Activated T-cell treated with anti-CD3 and anti-CD28 coated beads, Interleukin-2, amount 50 U/mL, for 48 hours (primary cell): ENCODE data around the gene EFCAB14.
"Not testable (repeated sequence)": the region's sequence is repeated elsewhere in the genome, so short reads cannot be mapped to it uniquely, and the experiment has no call there.

Experiments used
- DNase-seq, 2 experiments: peaks; one replicate each; pipeline ENCODE4 v3.0.0-alpha.2; 2020

The EFCAB14 gene

GRCh38 chr1:46682064-46682463 is 36.9 kb downstream of the EFCAB14 start:
- DNase-seq, result no peak

- no peak for DNase-seq
Observed at GRCh38 chr1:46681333-46682034, 37.4 kb downstream of the EFCAB14 start.

- DNase-seq, result no peak
Observed at GRCh38 chr1:46679789-46680573, 38.9 kb downstream of the EFCAB14 start.

GRCh38 chr1:46677339-46677738 is 41.6 kb downstream of the EFCAB14 start:
- DNase-seq, result no peak

GRCh38 chr1:46676531-46676930 is 42.4 kb downstream of the EFCAB14 start:
- DNase-seq, result no peak

- no peak for DNase-seq
Observed at GRCh38 chr1:46675549-46676314, 43.2 kb downstream of the EFCAB14 start.

GRCh38 chr1:46673749-46674182 is 45.1 kb downstream of the EFCAB14 start:
- DNase-seq, result peak; percentile 27 to 36

- no peak for DNase-seq
Observed at GRCh38 chr1:46672696-46673095, 46.2 kb downstream of the EFCAB14 start.

GRCh38 chr1:46671554-46671953 is 47.4 kb downstream of the EFCAB14 start, which contains the start of gene TEX38:
TSS of gene TEX38 (plus strand) at chr1:46671854. CDS start at chr1:46671935, 81 bp downstream.
- DNase-seq, result no peak

GRCh38 chr1:46670134-46670533 is 48.8 kb downstream of the EFCAB14 start:
- DNase-seq, result no peak

- peak; percentile 68 to 78 for DNase-seq
Observed at GRCh38 chr1:46667782-46668760, 50.8 kb downstream of the EFCAB14 start, which contains the start of gene ATPAF1. TSS of gene ATPAF1 (minus strand) at chr1:46668364. CDS start at chr1:46668322, 42 bp downstream.

GRCh38 chr1:46665983-46666382 is 52.9 kb downstream of the EFCAB14 start:
- no peak for DNase-seq

GRCh38 chr1:46662919-46663318 is 56.0 kb downstream of the EFCAB14 start:
- not testable (repeated sequence) for DNase-seq

GRCh38 chr1:46660116-46660515 is 58.8 kb downstream of the EFCAB14 start:
- not testable (repeated sequence) for DNase-seq

- no peak for DNase-seq
Observed at GRCh38 chr1:46659307-46659870, 59.5 kb downstream of the EFCAB14 start.

GRCh38 chr1:46657775-46658174 is 61.1 kb downstream of the EFCAB14 start:
- DNase-seq, result no peak

GRCh38 chr1:46656643-46657042 is 62.3 kb downstream of the EFCAB14 start:
- no peak for DNase-seq

- no peak for DNase-seq
Observed at GRCh38 chr1:46655848-46656247, 63.1 kb downstream of the EFCAB14 start.

GRCh38 chr1:46654698-46655097 is 64.2 kb downstream of the EFCAB14 start:
- DNase-seq, result not testable (repeated sequence)

GRCh38 chr1:46654012-46654411 is 64.9 kb downstream of the EFCAB14 start:
- no peak for DNase-seq

GRCh38 chr1:46653405-46653958 is 65.4 kb downstream of the EFCAB14 start:
- no peak for DNase-seq
